Transverse colon (tissue), 4 donors: Measurements from ENCODE around the gene ZNF524. TPM values are rescaled to one million over a fixed set of nuclear protein-coding genes. Genes with fewer than 3 reads are reported as not detected.

Source experiments
- DNase-seq: peaks from one replicate; pipeline ENCODE4 v3.0.0-alpha.2; 2019
- H3K27ac ChIP-seq, 4 donors: fragments of 200-600 bp; sonication (generic); 2 replicates each; pipeline ENCODE4 v1.5.1; 2016 to 2018; ENCODE audit warnings: inconsistent platforms in 4 of 4
- H3K27me3 ChIP-seq: fragments of 200-600 bp; sonication (generic); 2 replicates; pipeline ENCODE4 v1.5.1; 2017; ENCODE audit warnings: inconsistent platforms
- H3K36me3 ChIP-seq, 4 donors: fragments of 200-600 bp; sonication (generic); 2 replicates each; pipeline ENCODE4 v1.5.1; 2017 to 2019; ENCODE audit warnings: inconsistent platforms in 4 of 4
- H3K4me1 ChIP-seq, 4 donors: fragments of 200-600 bp; sonication (generic); 2 replicates each; pipeline ENCODE4 v1.5.1; 2017 to 2020; ENCODE audit warnings: inconsistent platforms in 4 of 4
- H3K4me3 ChIP-seq, 4 donors: fragments of 200-600 bp; sonication (generic); 1 replicate in 1 of 4; 2 replicates in 3 of 4; pipeline versions ENCODE4 v1.5.1 to v1.6.1; 2017 to 2019; ENCODE audit warnings: inconsistent platforms in 4 of 4
- H3K9me3 ChIP-seq, 2 donors: fragments of 200-600 bp; sonication (generic); 2 replicates each; pipeline ENCODE4 v1.5.1; 2017 to 2019; ENCODE audit warnings: inconsistent platforms in 2 of 2
- CTCF ChIP-seq, 5 experiments: fragments of 200-600 bp in 3 of 5; fragments of 450-650 bp in 2 of 5; sonication (generic) in 3 of 5; IDR thresholded peaks; 1 replicate in 2 of 5; 2 replicates in 3 of 5; pipeline ENCODE4 v1.5.1; 2016 to 2017; ENCODE audit warnings: antibody characterized with exemption in 5 of 5, inconsistent platforms in 3 of 5, mild to moderate bottlenecking in 2 of 5, moderate library complexity in 1 of 5
- EP300 ChIP-seq: sonication (generic); formaldehyde crosslinking; IDR thresholded peaks from one replicate; pipeline ENCODE4 v1.6.1; 2017; ENCODE audit warnings: antibody characterized with exemption, low read depth
- POLR2A ChIP-seq: fragments of 450-650 bp; IDR thresholded peaks from one replicate; pipeline ENCODE4 v1.6.1; 2016; ENCODE audit warnings: antibody characterized with exemption, mild to moderate bottlenecking, moderate library complexity
- POLR2AphosphoS5 ChIP-seq, 3 donors: sonication (generic); formaldehyde crosslinking; IDR thresholded peaks; one replicate each; pipeline ENCODE4 v1.6.1; 2016; ENCODE audit warnings: antibody characterized with exemption in 3 of 3
- WGBS, 2 donors: methylation state at CpG; one replicate each; pipeline ENCODE4 v1.1.5; 2018; ENCODE audit warnings: low coverage in 1 of 2; 5-methylcytosine and 5-hydroxymethylcytosine counted together
- in situ Hi-C, 4 donors: fragments of 200-750 bp; cut with MboI; loops; one replicate each; pipeline versions ENCODE4 v1.15.0 to v1.15.1; 2017; ENCODE audit warnings: low sequenced_read_pairs in 3 of 4, low pct_ligation_motif_present in 1 of 4, low pct_unique_long_range_greater_than_20kb in 1 of 4
- intact Hi-C: fragments of 100-400 bp; cut with DNase I; formaldehyde crosslinking; loops from one replicate; pipeline ENCODE4 v1.15.1; 2023; ENCODE audit warnings: low total_unique reads
- total RNA-seq, 4 donors: library from RNA; depleted of rRNA; stranded (reverse); fragments of >200 nt; gene quantifications; one replicate each; pipeline ENCODE4 v1.1.0, GENCODE V29; 2016

Gene ZNF524
- total RNA-seq, 4 donors from 2014 or later: 17.7 to 51.1 (median 37.9) TPM

DNA sequence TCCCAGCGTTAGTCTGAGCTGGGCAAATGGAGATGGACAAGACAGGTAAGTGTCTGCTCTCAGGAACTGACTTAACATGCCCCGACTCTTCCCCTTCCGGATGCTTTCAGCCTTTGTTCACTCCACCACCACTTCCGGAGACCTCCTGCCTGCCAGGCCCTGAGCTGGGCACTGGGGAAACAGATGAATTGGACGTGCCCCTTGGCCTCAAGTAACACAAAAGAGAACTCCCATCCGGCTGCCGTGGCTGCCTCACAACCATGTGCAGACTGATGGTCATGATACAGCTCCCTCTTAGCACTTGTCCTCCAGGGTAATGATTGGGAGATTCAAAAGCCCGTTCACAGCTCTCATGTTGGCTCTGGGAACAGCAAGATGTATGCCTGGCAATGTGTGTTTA, 17.3 kb downstream of the ZNF524 start:
- 88 to 100% methylated on average over 2 to 8 of the region's 8 CpGs for WGBS, 2 donors
- no peak for DNase-seq
- Histone ChIP-seq H3K36me3 (peaks cover 0 to 22% (median 10%) of the 10 kb centered on the region in 4 donors), H3K4me1 (no peaks in the 10 kb centered on the region), H3K27me3 (no peaks in the 10 kb centered on the region), H3K9me3 (no peaks in the 10 kb centered on the region), H3K27ac (no peak overlapping the region), H3K4me3 (no peak overlapping the region)
- TF ChIP-seq EP300 (no peak), POLR2AphosphoS5 (IDR thresholded peaks at IDR 0.05) (no peak), CTCF (IDR thresholded peaks at IDR 0.05) (no peak), POLR2A (no peak)
- intact Hi-C loops (loop anchor here (10.0 kb wide), 1 partner anchor 103 kb away; no protein-coding TSS in a partner anchor), in situ Hi-C loops (no loop called here)

DNA sequence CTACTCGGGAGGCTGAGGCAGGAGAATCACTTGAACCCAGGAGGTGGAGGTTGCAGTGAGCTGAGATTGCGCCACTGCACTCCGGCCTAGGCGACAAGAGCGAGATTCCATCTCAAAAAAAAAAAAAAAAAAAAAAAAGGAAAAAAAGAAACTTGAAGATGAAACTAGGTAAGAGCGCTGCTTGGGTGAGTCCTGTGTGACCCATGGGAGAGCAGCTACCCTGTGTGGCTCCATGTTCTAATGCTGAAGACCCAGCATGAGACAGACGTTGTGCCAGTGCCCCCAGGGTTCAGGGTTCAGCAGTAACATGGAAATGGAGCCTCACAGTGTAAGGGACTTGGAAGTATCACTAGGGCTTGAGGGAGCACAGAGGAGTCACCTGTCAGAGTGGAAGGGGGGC, 18.3 kb downstream of the ZNF524 start:
- 71 to 82% methylated on average over 3 to 7 of the region's 7 CpGs for WGBS, 2 donors
- Histone ChIP-seq H3K4me1 (peaks cover 0 to 2% (median 0%) of the 10 kb centered on the region in 4 donors), H3K36me3 (peaks cover 0 to 22% (median 10%) of the 10 kb centered on the region in 4 donors), H3K27ac (no peak overlapping the region), H3K9me3 (no peaks in the 10 kb centered on the region), H3K4me3 (no peak overlapping the region), H3K27me3 (no peaks in the 10 kb centered on the region)
- intact Hi-C loops (loop anchor here (10.0 kb wide), 1 partner anchor 104 kb away; no protein-coding TSS in a partner anchor), in situ Hi-C loops (no loop called here)
- no peak for DNase-seq
- TF ChIP-seq CTCF (IDR thresholded peaks at IDR 0.05) (no peak), POLR2AphosphoS5 (IDR thresholded peaks at IDR 0.05) (no peak), EP300 (no peak)

DNA sequence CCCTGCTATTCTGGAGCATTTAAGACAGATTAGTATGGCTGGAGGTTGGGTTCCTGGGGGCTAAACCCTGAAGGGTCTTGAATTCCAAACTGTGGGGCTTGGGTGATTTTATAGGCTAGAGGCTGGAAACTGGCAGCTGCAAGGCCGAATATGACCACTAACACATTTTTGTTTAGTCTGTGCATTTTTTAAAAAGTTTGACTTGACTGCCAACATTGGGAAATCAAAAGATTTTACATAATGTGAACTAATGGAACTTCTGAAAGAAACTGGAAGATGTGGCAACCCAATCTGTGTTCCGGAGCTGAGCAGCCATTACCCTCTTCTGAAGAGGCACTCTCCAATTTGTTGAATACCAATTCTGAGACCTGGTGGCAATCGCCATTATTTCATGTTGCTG, 19.2 kb downstream of the ZNF524 start:
- intact Hi-C loops: loop anchor here (10.0 kb wide), 1 partner anchor 104 kb away; no protein-coding TSS in a partner anchor
- in situ Hi-C loops: no loop called here
- H3K27me3 ChIP-seq: no peaks in the 10 kb centered on the region
- H3K4me1 ChIP-seq: peaks cover 0 to 8% (median 3%) of the 10 kb centered on the region in 4 donors
- WGBS, 2 donors: 67 to 83% methylated on average over 1 to 3 of the region's 3 CpGs
- TF ChIP-seq POLR2AphosphoS5 (IDR thresholded peaks at IDR 0.05): no peak
- no peak for TF ChIP-seq CTCF (IDR thresholded peaks at IDR 0.05)
- TF ChIP-seq POLR2A: no peak
- TF ChIP-seq EP300: no peak
- no peak for DNase-seq
- H3K27ac ChIP-seq: no peak overlapping the region
- no peak overlapping the region for H3K4me3 ChIP-seq
- peaks cover 0 to 22% (median 10%) of the 10 kb centered on the region in 4 donors for H3K36me3 ChIP-seq
- H3K9me3 ChIP-seq: no peaks in the 10 kb centered on the region

GRCh38 chr19:55620410-55621204, 20.5 kb downstream of the ZNF524 start:
- Histone ChIP-seq H3K27ac (no peak overlapping the region), H3K4me1 (peaks cover 0 to 14% (median 6%) of the 10 kb centered on the region in 4 donors), H3K9me3 (no peaks in the 10 kb centered on the region), H3K36me3 (peaks cover 0 to 16% (median 8%) of the 10 kb centered on the region in 4 donors), H3K4me3 (no peak overlapping the region), H3K27me3 (no peaks in the 10 kb centered on the region)
- TF ChIP-seq CTCF (IDR thresholded peaks at IDR 0.05): no peak
- TF ChIP-seq POLR2AphosphoS5 (IDR thresholded peaks at IDR 0.05): no peak
- TF ChIP-seq EP300: no peak
- TF ChIP-seq POLR2A: no peak
- in situ Hi-C loops: loop anchor here in 1 of 4 donors (10.0 kb wide), 1 partner anchor 106 kb away; no protein-coding TSS in a partner anchor
- WGBS, 2 donors: 89% methylated on average over 12 of the region's 12 CpGs; no CpG with 5 or more reads in 1 of the 2 donors
- no peak for DNase-seq
- intact Hi-C loops: no loop called here
